Panc1 (cell line): Measurements from ENCODE around the gene TMEM131L. TPM values are rescaled to one million over a fixed set of nuclear protein-coding genes. Genes with fewer than 3 reads are reported as not detected.

ENCODE experiments used
- ATAC-seq: fragments of 200-7000 bp; cut with Tn5 transposase; 2 replicates; pipeline ENCODE4 v1.9.1; 2020; ENCODE audit warnings: mild to moderate bottlenecking, moderate library complexity
- BruUV-seq: library from RNA; stranded (reverse); fragments of 400-500 nt; replicated peaks from 2 replicates; lab custom pipeline; 2021; lab: Mats Ljungman, UMichigan
- CTCF ChIA-PET: fragments of 300-600 bp; sonication (Branson Sonifier 250); formaldehyde crosslinking; loops from one replicate; lab custom pipeline; 2022; ENCODE audit warnings: antibody characterized with exemption; lab: Charles Lee
- POLR2A ChIA-PET: fragments of 300-600 bp; sonication (Branson Sonifier 250); formaldehyde crosslinking; loops from one replicate; lab custom pipeline; 2022; ENCODE audit warnings: antibody characterized with exemption; lab: Charles Lee
- DNase-seq: peaks from one replicate; pipeline ENCODE4 v3.0.0-alpha.2; 2010; ENCODE audit warnings: low read depth, low spot score
- H3K27ac ChIP-seq: 2 replicates; pipeline ENCODE4 v1.5.1; 2011; ENCODE audit warnings: mild to moderate bottlenecking, low read length, inconsistent platforms
- H3K27me3 ChIP-seq: fragments of 200-500 bp; sonication (Bioruptor generic); 2 replicates; pipeline ENCODE4 v1.6.0; 2014; ENCODE audit warnings: low read length, inconsistent platforms; ENCODE audit not compliant: control insufficient read depth, insufficient read depth
- H3K36me3 ChIP-seq: fragments of 200-500 bp; sonication (Bioruptor generic); 2 replicates; pipeline ENCODE4 v1.5.1; 2014; ENCODE audit warnings: inconsistent platforms, mild to moderate bottlenecking, low read length, moderate library complexity; ENCODE audit not compliant: control insufficient read depth, insufficient read depth
- H3K4me1 ChIP-seq: 2 replicates; pipeline ENCODE4 v1.5.1; 2011; ENCODE audit warnings: inconsistent platforms, mild to moderate bottlenecking, low read length, moderate library complexity; ENCODE audit not compliant: control insufficient read depth, insufficient read depth
- H3K4me3 ChIP-seq, 2 experiments: 2 replicates each; pipeline ENCODE4 v1.5.1; 2011 to 2012; ENCODE audit warnings: low read depth in 2 of 2, low read length in 2 of 2, mild to moderate bottlenecking in 2 of 2, inconsistent platforms in 1 of 2, moderate library complexity in 1 of 2
- H3K9me3 ChIP-seq: fragments of 200-500 bp; sonication (Bioruptor generic); 2 replicates; pipeline ENCODE4 v1.5.1; 2014; ENCODE audit warnings: low read depth, mild to moderate bottlenecking, inconsistent platforms, low read length, moderate library complexity; ENCODE audit not compliant: control insufficient read depth, insufficient read depth
- POLR2AphosphoS5 ChIP-seq: IDR thresholded peaks from 2 replicates; pipeline ENCODE4 v1.6.1; 2012; ENCODE audit warnings: mild to moderate bottlenecking, low read depth, low read length, moderate library complexity
- SIN3A ChIP-seq: IDR thresholded peaks from 2 replicates; pipeline ENCODE4 v1.6.1; 2012; ENCODE audit warnings: low read depth, mild to moderate bottlenecking, low read length, moderate library complexity, borderline replicate concordance; ENCODE audit not compliant: insufficient read depth
- TCF7L2 ChIP-seq: IDR thresholded peaks from 2 replicates; pipeline ENCODE4 v1.6.1; 2011; ENCODE audit warnings: mild to moderate bottlenecking, low read depth, low read length, inconsistent platforms
- in situ Hi-C: cut with HindIII; loops from 2 replicates; pipeline ENCODE4 v1.10.0; 2016; ENCODE audit warnings: low sequenced_read_pairs, low pct_unique_long_range_greater_than_20kb
- intact Hi-C: fragments of 100-400 bp; cut with micrococcal nuclease; formaldehyde crosslinking; loops from one replicate; pipeline ENCODE4 v1.10.0; 2022; ENCODE audit not compliant: unreplicated experiment
- total RNA-seq: library from RNA; stranded (reverse); gene quantifications from one replicate; pipeline ENCODE4 v1.2.1, GENCODE V29; 2021; ENCODE audit not compliant: unreplicated experiment
- TF ChIP-seq, protein P1 (sequence below): fragments of 450-650 bp; IDR thresholded peaks from 2 replicates; pipeline ENCODE4 v1.5.1; 2017; ENCODE audit warnings: mild to moderate bottlenecking
- TF ChIP-seq, protein P2 (sequence below), 2 experiments: IDR thresholded peaks; 2 replicates each; pipeline ENCODE4 v1.6.1; 2011 to 2012; ENCODE audit warnings: low read depth in 2 of 2, control low read depth in 1 of 2, low read length in 1 of 2, mild to moderate bottlenecking in 1 of 2, moderate library complexity in 1 of 2; ENCODE audit not compliant: insufficient read depth in 1 of 2

The TMEM131L gene
- total RNA-seq, 1 experiment from 2014 or later = 13.5 TPM

DNA sequence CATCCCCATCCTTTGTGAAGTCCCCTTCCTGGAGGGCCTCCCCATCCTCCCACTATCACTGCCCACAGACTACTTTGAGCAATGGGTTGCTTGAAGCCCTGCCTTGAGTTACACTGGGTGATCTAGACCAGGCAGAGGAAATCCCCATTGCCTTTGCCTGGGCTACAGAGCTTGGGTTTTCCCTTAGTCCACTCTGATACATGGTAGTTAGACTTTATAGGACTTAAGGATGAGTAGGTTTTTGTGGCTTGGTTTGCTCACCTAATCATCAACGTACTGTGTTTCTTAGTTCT, 56.6 kb downstream of the TMEM131L start:
- intact Hi-C loops = no loop called here
- peaks cover 6% of the 10 kb centered on the region for H3K4me1 ChIP-seq
- TF ChIP-seq, protein P1, sequence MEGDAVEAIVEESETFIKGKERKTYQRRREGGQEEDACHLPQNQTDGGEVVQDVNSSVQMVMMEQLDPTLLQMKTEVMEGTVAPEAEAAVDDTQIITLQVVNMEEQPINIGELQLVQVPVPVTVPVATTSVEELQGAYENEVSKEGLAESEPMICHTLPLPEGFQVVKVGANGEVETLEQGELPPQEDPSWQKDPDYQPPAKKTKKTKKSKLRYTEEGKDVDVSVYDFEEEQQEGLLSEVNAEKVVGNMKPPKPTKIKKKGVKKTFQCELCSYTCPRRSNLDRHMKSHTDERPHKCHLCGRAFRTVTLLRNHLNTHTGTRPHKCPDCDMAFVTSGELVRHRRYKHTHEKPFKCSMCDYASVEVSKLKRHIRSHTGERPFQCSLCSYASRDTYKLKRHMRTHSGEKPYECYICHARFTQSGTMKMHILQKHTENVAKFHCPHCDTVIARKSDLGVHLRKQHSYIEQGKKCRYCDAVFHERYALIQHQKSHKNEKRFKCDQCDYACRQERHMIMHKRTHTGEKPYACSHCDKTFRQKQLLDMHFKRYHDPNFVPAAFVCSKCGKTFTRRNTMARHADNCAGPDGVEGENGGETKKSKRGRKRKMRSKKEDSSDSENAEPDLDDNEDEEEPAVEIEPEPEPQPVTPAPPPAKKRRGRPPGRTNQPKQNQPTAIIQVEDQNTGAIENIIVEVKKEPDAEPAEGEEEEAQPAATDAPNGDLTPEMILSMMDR = no peak
- no peak for TF ChIP-seq SIN3A
- no peak for TF ChIP-seq TCF7L2
- TF ChIP-seq, protein P2, sequence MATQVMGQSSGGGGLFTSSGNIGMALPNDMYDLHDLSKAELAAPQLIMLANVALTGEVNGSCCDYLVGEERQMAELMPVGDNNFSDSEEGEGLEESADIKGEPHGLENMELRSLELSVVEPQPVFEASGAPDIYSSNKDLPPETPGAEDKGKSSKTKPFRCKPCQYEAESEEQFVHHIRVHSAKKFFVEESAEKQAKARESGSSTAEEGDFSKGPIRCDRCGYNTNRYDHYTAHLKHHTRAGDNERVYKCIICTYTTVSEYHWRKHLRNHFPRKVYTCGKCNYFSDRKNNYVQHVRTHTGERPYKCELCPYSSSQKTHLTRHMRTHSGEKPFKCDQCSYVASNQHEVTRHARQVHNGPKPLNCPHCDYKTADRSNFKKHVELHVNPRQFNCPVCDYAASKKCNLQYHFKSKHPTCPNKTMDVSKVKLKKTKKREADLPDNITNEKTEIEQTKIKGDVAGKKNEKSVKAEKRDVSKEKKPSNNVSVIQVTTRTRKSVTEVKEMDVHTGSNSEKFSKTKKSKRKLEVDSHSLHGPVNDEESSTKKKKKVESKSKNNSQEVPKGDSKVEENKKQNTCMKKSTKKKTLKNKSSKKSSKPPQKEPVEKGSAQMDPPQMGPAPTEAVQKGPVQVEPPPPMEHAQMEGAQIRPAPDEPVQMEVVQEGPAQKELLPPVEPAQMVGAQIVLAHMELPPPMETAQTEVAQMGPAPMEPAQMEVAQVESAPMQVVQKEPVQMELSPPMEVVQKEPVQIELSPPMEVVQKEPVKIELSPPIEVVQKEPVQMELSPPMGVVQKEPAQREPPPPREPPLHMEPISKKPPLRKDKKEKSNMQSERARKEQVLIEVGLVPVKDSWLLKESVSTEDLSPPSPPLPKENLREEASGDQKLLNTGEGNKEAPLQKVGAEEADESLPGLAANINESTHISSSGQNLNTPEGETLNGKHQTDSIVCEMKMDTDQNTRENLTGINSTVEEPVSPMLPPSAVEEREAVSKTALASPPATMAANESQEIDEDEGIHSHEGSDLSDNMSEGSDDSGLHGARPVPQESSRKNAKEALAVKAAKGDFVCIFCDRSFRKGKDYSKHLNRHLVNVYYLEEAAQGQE (IDR thresholded peaks at IDR 0.05; ENCODE audit: insufficient read depth in 1 of 2, low read depth in 2 of 2, low read length in 1 of 2) = no peak
- TF ChIP-seq POLR2AphosphoS5 = no peak
- H3K9me3 ChIP-seq = no peaks in the 10 kb centered on the region
- ATAC-seq = no peak
- no peaks in the 10 kb centered on the region for H3K27me3 ChIP-seq
- CTCF ChIA-PET = no interaction called here
- no peak for DNase-seq
- H3K4me3 ChIP-seq = no peak overlapping the region
- in situ Hi-C loops = no loop called here
- POLR2A ChIA-PET = no interaction called here
- H3K36me3 ChIP-seq = no peaks in the 10 kb centered on the region
- no peak overlapping the region for H3K27ac ChIP-seq
- no TSS peak for BruUV-seq

DNA sequence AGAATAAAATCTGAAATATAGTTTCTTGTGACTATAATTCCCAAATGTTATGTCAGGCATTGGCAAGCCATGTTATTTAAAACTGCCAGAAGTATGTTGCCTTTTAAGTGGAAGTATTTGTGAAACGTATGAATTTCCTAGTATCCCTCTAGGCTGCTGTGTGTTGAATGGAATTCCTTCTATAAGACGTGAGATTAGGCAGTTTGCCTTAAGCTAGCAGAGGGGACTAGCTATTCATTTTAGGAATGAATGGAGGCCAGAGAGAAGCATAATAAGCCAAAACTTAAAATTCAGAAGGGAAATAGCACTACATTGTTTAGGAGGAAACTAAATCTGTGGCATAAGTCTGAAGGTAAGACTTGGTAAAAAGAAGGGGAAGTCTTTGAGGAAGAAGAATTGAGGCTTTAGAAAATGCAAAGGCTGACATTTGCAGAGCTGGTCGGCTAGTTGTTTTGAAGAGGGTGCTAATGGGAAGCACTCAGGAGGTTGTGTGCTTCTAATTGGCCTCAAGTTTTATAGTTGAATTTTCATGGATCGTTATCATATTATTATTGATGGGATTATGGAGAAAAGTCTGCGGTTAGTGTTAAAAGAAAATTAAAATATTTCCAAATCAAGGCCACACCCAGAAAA, 57.1 kb downstream of the TMEM131L start:
- Histone ChIP-seq H3K9me3 (no peaks in the 10 kb centered on the region), H3K27me3 (no peaks in the 10 kb centered on the region), H3K4me1 (peaks cover 6% of the 10 kb centered on the region), H3K27ac (no peak overlapping the region), H3K36me3 (no peaks in the 10 kb centered on the region), H3K4me3 (no peak overlapping the region)
- ChIA-PET POLR2A (no interaction called here), CTCF (no interaction called here)
- DNase-seq = no peak
- in situ Hi-C loops (no loop called here), intact Hi-C loops (no loop called here)
- TF ChIP-seq, protein P2 (IDR thresholded peaks at IDR 0.05; ENCODE audit: insufficient read depth in 1 of 2, low read depth in 2 of 2, low read length in 1 of 2) = no peak
- TF ChIP-seq SIN3A (no peak), TCF7L2 (no peak), POLR2AphosphoS5 (no peak)
- TF ChIP-seq, protein P1 = no peak
- ATAC-seq = no peak
- no TSS peak for BruUV-seq
